Lower lobe of right lung (tissue), 2 donors: ENCODE results near the gene TTC31. TPM values are rescaled to one million over a fixed set of nuclear protein-coding genes. Genes with fewer than 3 reads are reported as not detected.

Experiments used
- ATAC-seq, 2 donors: fragments of 200-7000 bp; cut with Tn5 transposase; one replicate each; pipeline ENCODE4 v1.9.1; 2020 to 2022; ENCODE audit warnings: mild to moderate bottlenecking in 2 of 2, moderate library complexity in 2 of 2
- DNase-seq: peaks from one replicate; pipeline ENCODE4 v3.0.0-alpha.2; 2020
- H3K27ac ChIP-seq: fragments of 200-600 bp; one replicate; pipeline ENCODE4 v1.8.0; 2022
- H3K27me3 ChIP-seq: fragments of 200-600 bp; one replicate; pipeline ENCODE4 v1.8.0; 2022; ENCODE audit warnings: low read depth
- H3K36me3 ChIP-seq: fragments of 200-600 bp; one replicate; pipeline ENCODE4 v1.8.0; 2022; ENCODE audit warnings: mild to moderate bottlenecking
- H3K4me1 ChIP-seq: fragments of 200-600 bp; one replicate; pipeline ENCODE4 v1.8.0; 2022
- H3K4me3 ChIP-seq: fragments of 200-600 bp; one replicate; pipeline ENCODE4 v1.8.0; 2022; ENCODE audit warnings: mild to moderate bottlenecking
- H3K9me3 ChIP-seq: fragments of 200-600 bp; one replicate; pipeline ENCODE4 v1.8.0; 2022
- CTCF ChIP-seq: fragments of 200-600 bp; IDR thresholded peaks from one replicate; pipeline ENCODE4 v1.8.0; 2022; ENCODE audit warnings: antibody characterized with exemption, mild to moderate bottlenecking
- intact Hi-C: fragments of 100-400 bp; cut with DNase I; formaldehyde crosslinking; loops from one replicate; pipeline ENCODE4 v1.11.0; 2022
- long read RNA-seq: library from polyadenylated mRNA; unstranded; transcript quantifications from one replicate; pipeline ENCODE4 v2.0.0, GENCODE V29; 2021
- total RNA-seq: library from RNA; stranded (reverse); fragmentation: NEBNext Ultra II Directional; extraction: Animal tissue kit (Norgen Biotek cat#: 25700); gene quantifications from one replicate; pipeline ENCODE4 v1.2.1, GENCODE V29; 2021
- donor health status: DM: no; HTN: yes; CAD: no; lungs with severe emphysema.

Gene TTC31
- total RNA-seq: 23.0 TPM
- long read RNA-seq, transcript TTC31-201 (13 exons, 3,235 nt): major isoform, 6 of 29 reads
- long read RNA-seq, partial matches to known transcripts: 1 of 29 reads
- long read RNA-seq, other reads (novel, unspliced or antisense): 21 of 29 reads

DNA sequence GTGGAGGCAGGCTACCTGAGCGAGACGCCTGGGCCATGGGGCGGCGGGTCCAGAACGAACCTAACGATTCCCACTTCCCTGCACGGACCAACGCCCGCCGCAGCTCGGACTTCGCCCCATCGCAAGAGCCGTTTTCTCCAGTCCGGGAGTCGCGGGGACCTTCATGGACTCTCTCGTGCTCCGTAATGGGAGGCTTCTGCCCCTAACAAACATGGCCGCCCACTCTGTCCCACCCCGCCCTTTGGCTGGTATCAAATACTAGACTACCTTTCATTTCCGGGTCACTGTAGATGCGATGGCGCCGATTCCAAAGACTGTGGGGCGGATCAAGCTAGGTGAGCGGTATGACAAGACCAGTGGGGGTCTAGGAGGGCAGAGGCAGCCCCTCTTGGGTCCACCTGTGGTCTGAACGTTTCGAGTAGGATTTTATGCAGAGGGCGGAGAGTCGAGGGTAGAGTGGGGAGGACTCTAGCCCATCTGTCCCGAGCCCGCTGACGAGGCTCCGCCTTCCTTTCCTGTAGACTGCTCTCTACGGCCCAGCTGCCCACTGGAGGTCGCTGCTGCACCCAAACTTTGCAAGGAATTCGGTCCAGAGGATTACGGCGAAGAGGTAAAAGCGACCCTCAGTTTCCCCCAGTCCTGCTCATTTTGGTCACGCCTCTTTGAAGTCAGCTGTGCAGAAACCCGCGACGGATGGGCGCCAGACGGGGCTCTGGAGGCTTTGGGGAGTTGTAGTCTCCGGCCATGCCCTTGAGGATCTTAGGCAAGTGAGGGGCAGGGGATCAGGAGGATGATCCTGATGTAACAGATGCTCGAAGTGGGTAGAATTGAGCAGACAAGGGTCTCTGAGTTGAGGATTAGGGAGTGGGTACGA is at the start of gene TTC31, which contains the start of gene CCDC142:
Gene TTC31 (plus strand): TSS at position 281 of the 874 bp plus-strand sequence. CDS start 15 bp downstream, at position 296.
Gene CCDC142 (minus strand): TSS at position 198 of the 874 bp plus-strand sequence. CDS start 161 bp downstream, at position 37.
- no peaks in the 10 kb centered on the region for H3K27me3 ChIP-seq
- no peaks in the 10 kb centered on the region for H3K9me3 ChIP-seq
- peak; percentile 88 for TF ChIP-seq CTCF
- peaks cover 32% of the 10 kb centered on the region for H3K4me1 ChIP-seq
- H3K4me3 ChIP-seq: peak within 1 kb of the TSS; percentile 98
- peak within 1 kb of the TSS; percentile 92 for H3K27ac ChIP-seq
- ATAC-seq (peak; percentile 99), DNase-seq (peak; percentile 97)
- intact Hi-C loops: loop anchor here (2.0 kb wide), 1 partner anchor 104 kb away; no protein-coding TSS in a partner anchor
- peaks cover 49% of the 10 kb centered on the region for H3K36me3 ChIP-seq

- no peak for TF ChIP-seq CTCF
- Histone ChIP-seq H3K9me3 (no peaks in the 10 kb centered on the region), H3K27ac (no peak overlapping the region), H3K36me3 (peaks cover 12% of the 10 kb centered on the region), H3K27me3 (peaks cover 3% of the 10 kb centered on the region), H3K4me3 (no peak overlapping the region), H3K4me1 (peaks cover 35% of the 10 kb centered on the region)
- ATAC-seq (no peak), DNase-seq (no peak)
- intact Hi-C loops: no loop called here
These were observed 46.6 kb upstream of the TTC31 start for GRCh38 chr2:74436111-74436805.

- Histone ChIP-seq H3K4me3 (no peak overlapping the region), H3K27ac (no peak overlapping the region), H3K27me3 (peaks cover 11% of the 10 kb centered on the region), H3K36me3 (peaks cover 4% of the 10 kb centered on the region), H3K4me1 (peaks cover 44% of the 10 kb centered on the region), H3K9me3 (no peaks in the 10 kb centered on the region)
- TF ChIP-seq CTCF: no peak
- ATAC-seq (no peak), DNase-seq (no peak)
- intact Hi-C loops: no loop called here
These were observed 45.8 kb upstream of the TTC31 start for GRCh38 chr2:74436848-74437695.

- no peak overlapping the region for H3K4me3 ChIP-seq
- no peak for DNase-seq
- H3K9me3 ChIP-seq: no peaks in the 10 kb centered on the region
- H3K27me3 ChIP-seq: peaks cover 16% of the 10 kb centered on the region
- no peaks in the 10 kb centered on the region for H3K36me3 ChIP-seq
- H3K27ac ChIP-seq: no peak overlapping the region
- peaks cover 48% of the 10 kb centered on the region for H3K4me1 ChIP-seq
- no peak for TF ChIP-seq CTCF
- ATAC-seq: no peak
- intact Hi-C loops: no loop called here
These were observed 44.6 kb upstream of the TTC31 start for GRCh38 chr2:74438248-74438647.

GRCh38 chr2:74439373-74439772 is 43.5 kb upstream of the TTC31 start:
- intact Hi-C loops: no loop called here
- H3K27me3 ChIP-seq: peaks cover 17% of the 10 kb centered on the region
- DNase-seq (no peak), ATAC-seq (no peak)
- no peak for TF ChIP-seq CTCF
- no peaks in the 10 kb centered on the region for H3K36me3 ChIP-seq
- peaks cover 54% of the 10 kb centered on the region for H3K4me1 ChIP-seq
- no peaks in the 10 kb centered on the region for H3K9me3 ChIP-seq
- H3K4me3 ChIP-seq: peak overlapping the region; percentile 64
- peak overlapping the region; percentile 91 for H3K27ac ChIP-seq
